GM23338 (cell line): ENCODE results near the gene ZNF516.

Experiments
- EZH2 ChIP-seq: fragments of 200-600 bp; sonication (generic); IDR thresholded peaks from one replicate; pipeline ENCODE4 v1.8.0; 2017; ENCODE audit warnings: antibody characterized with exemption, mild to moderate bottlenecking, low read depth; ENCODE audit not compliant: unreplicated experiment
- JUNB ChIP-seq: IDR thresholded peaks from one replicate; pipeline ENCODE4 v1.6.1; 2016; ENCODE audit warnings: antibody characterized with exemption; ENCODE audit not compliant: unreplicated experiment
- NANOG ChIP-seq: IDR thresholded peaks from 2 replicates; pipeline ENCODE4 v1.6.1; 2016; ENCODE audit warnings: antibody characterized with exemption, borderline replicate concordance
- POLR2AphosphoS5 ChIP-seq: IDR thresholded peaks from 2 replicates; pipeline ENCODE4 v1.6.1; 2016; ENCODE audit warnings: antibody characterized with exemption, low read depth
- TF ChIP-seq, protein P1 (sequence below), 2 experiments: fragments of 200-600 bp in 1 of 2; sonication (generic) in 1 of 2; conservative IDR thresholded peaks; 2 replicates each; pipeline versions ENCODE4 v1.5.1 to v1.6.1; 2016 to 2017; ENCODE audit warnings: antibody characterized with exemption in 2 of 2, low read depth in 2 of 2, mild to moderate bottlenecking in 2 of 2, moderate library complexity in 1 of 2

DNA sequence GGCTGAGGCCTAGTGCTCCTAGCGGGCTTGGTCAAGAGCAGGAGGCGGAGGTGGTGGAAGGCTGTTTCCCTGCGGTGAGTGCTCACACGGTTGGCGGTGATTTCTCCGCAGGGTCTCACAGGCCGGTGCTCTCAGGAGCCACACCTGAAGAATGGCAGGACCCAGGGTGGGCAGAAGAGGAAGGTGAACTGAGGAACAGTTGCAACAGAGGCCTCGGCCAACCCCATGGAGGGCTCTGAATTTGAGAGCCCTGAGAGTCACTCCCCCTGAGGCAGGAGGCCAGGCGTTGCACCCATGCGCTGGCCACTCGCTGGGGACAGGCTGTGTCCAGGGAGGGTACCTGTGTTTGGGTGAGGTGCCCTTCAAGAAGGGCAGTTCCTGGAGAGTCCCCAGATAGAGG is 35.3 kb upstream of the ZNF516 start:
- TF ChIP-seq, protein P1, sequence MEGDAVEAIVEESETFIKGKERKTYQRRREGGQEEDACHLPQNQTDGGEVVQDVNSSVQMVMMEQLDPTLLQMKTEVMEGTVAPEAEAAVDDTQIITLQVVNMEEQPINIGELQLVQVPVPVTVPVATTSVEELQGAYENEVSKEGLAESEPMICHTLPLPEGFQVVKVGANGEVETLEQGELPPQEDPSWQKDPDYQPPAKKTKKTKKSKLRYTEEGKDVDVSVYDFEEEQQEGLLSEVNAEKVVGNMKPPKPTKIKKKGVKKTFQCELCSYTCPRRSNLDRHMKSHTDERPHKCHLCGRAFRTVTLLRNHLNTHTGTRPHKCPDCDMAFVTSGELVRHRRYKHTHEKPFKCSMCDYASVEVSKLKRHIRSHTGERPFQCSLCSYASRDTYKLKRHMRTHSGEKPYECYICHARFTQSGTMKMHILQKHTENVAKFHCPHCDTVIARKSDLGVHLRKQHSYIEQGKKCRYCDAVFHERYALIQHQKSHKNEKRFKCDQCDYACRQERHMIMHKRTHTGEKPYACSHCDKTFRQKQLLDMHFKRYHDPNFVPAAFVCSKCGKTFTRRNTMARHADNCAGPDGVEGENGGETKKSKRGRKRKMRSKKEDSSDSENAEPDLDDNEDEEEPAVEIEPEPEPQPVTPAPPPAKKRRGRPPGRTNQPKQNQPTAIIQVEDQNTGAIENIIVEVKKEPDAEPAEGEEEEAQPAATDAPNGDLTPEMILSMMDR (conservative IDR thresholded peaks at IDR 0.05; ENCODE audit: low read depth in 2 of 2): no peak
- no peak for TF ChIP-seq POLR2AphosphoS5
- TF ChIP-seq EZH2: no peak
- TF ChIP-seq JUNB: no peak
- TF ChIP-seq NANOG: no peak
